ENCODE results near the gene ARHGAP10.

- TF ChIP-seq, protein P1, sequence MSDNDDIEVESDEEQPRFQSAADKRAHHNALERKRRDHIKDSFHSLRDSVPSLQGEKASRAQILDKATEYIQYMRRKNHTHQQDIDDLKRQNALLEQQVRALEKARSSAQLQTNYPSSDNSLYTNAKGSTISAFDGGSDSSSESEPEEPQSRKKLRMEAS (IDR thresholded peaks at IDR 0.05): no peak
- TF ChIP-seq FOXM1 (IDR thresholded peaks at IDR 0.05; ENCODE audit: borderline replicate concordance, low read depth) (no peak), REST (IDR thresholded peaks at IDR 0.05; ENCODE audit: low read depth) (no peak), RAD21 (IDR thresholded peaks at IDR 0.05; ENCODE audit: low read depth) (no peak), CREB1 (IDR thresholded peaks at IDR 0.05; ENCODE audit: low read depth) (no peak), ZBTB7A (IDR thresholded peaks at IDR 0.05; ENCODE audit: low read depth) (no peak), TEAD4 (IDR thresholded peaks at IDR 0.05) (no peak), TCF12 (IDR thresholded peaks at IDR 0.05; ENCODE audit: low read depth) (no peak)
Observed at GRCh38 chr4:147709999-147710398, 21.9 kb upstream of the ARHGAP10 start.
